HepG2 (cell line): ENCODE data around the gene GRK5. TPM values are rescaled to one million over a fixed set of nuclear protein-coding genes. Genes with fewer than 3 reads are reported as not detected.

Experiments used
- ARHGAP35 ChIP-seq: sonication (generic); formaldehyde crosslinking; IDR thresholded peaks from 2 replicates; pipeline ENCODE4 v1.9.0; 2022; ENCODE audit warnings: mild to moderate bottlenecking, inconsistent platforms, moderate library complexity, missing genetic modification reagents, borderline replicate concordance
- ATF1 ChIP-seq: IDR thresholded peaks from 2 replicates; pipeline ENCODE4 v1.6.1; 2016; ENCODE audit warnings: mild to moderate bottlenecking, control low read depth
- CBX5 ChIP-seq: sonication (generic); formaldehyde crosslinking; IDR thresholded peaks from 2 replicates; pipeline ENCODE4 v1.4.0; 2020; ENCODE audit warnings: missing genetic modification reagents, borderline replicate concordance
- GABPA ChIP-seq, 2 experiments: IDR thresholded peaks; 2 replicates each; pipeline ENCODE4 v1.6.1; 2011 to 2016; ENCODE audit warnings: low read depth in 2 of 2, low read length in 1 of 2, missing biosample characterization in 1 of 2, missing genetic modification characterization in 1 of 2
- GFI1 ChIP-seq: sonication (generic); formaldehyde crosslinking; IDR thresholded peaks from 2 replicates; pipeline ENCODE4 v1.5.0; 2020; ENCODE audit warnings: missing genetic modification reagents, mild to moderate bottlenecking, borderline replicate concordance
- HNRNPL ChIP-seq: fragments of 200-400 bp; formaldehyde crosslinking; IDR thresholded peaks from 2 replicates; pipeline ENCODE4 v1.6.1; 2017; ENCODE audit warnings: mild to moderate bottlenecking, low read depth, low read length
- KDM4B ChIP-seq: sonication (generic); formaldehyde crosslinking; IDR thresholded peaks from 2 replicates; pipeline ENCODE4 v1.4.0; 2020; ENCODE audit warnings: missing genetic modification reagents
- KLF15 ChIP-seq: sonication (generic); formaldehyde crosslinking; IDR thresholded peaks from 2 replicates; pipeline ENCODE4 v1.8.1; 2023; ENCODE audit warnings: borderline replicate concordance, mild to moderate bottlenecking, inconsistent platforms, missing genetic modification reagents, mixed read lengths
- NFE2 ChIP-seq: sonication (generic); formaldehyde crosslinking; IDR thresholded peaks from 2 replicates; pipeline ENCODE4 v1.4.0; 2020; ENCODE audit warnings: missing genetic modification reagents
- NFE2L2 ChIP-seq: fragments of 150-350 bp; IDR thresholded peaks from 2 replicates; pipeline ENCODE4 v1.6.1; 2014; ENCODE audit warnings: low read length
- PCBP1 ChIP-seq: fragments of 200-400 bp; formaldehyde crosslinking; IDR thresholded peaks from 2 replicates; pipeline ENCODE4 v1.6.1; 2017; ENCODE audit warnings: mild to moderate bottlenecking, low read depth, low read length, borderline replicate concordance
- SMAD1 ChIP-seq: sonication (generic); formaldehyde crosslinking; IDR thresholded peaks from 2 replicates; pipeline ENCODE4 v1.4.0; 2020; ENCODE audit warnings: missing genetic modification reagents, low read depth, mild to moderate bottlenecking, borderline replicate concordance
- SMC3 ChIP-seq: IDR thresholded peaks from 2 replicates; pipeline ENCODE4 v1.6.1; 2011; ENCODE audit warnings: low read length, improper control_type of control experiment
- SPEN ChIP-seq: sonication (generic); formaldehyde crosslinking; IDR thresholded peaks from 2 replicates; pipeline ENCODE4 v1.5.1; 2020; ENCODE audit warnings: low read depth, mild to moderate bottlenecking, missing genetic modification reagents
- ZBTB21 ChIP-seq: sonication (generic); formaldehyde crosslinking; IDR thresholded peaks from 2 replicates; pipeline ENCODE4 v1.4.0; 2020; ENCODE audit warnings: missing genetic modification reagents
- ZNF224 ChIP-seq: sonication (generic); formaldehyde crosslinking; IDR thresholded peaks from 2 replicates; pipeline ENCODE4 v1.5.0; 2020; ENCODE audit warnings: mild to moderate bottlenecking, missing genetic modification reagents
- ZNF24 ChIP-seq: fragments of 450-650 bp; IDR thresholded peaks from 2 replicates; pipeline ENCODE4 v1.6.1; 2017; ENCODE audit warnings: antibody characterized with exemption, mild to moderate bottlenecking
- ZNF354B ChIP-seq: sonication (generic); formaldehyde crosslinking; IDR thresholded peaks from 2 replicates; pipeline ENCODE4 v1.8.0; 2022; ENCODE audit warnings: mild to moderate bottlenecking, missing genetic modification reagents
- ZSCAN29 ChIP-seq: sonication (generic); formaldehyde crosslinking; conservative IDR thresholded peaks from 2 replicates; pipeline ENCODE4 v1.4.0; 2020; ENCODE audit warnings: mild to moderate bottlenecking, missing genetic modification reagents
- polyA plus RNA-seq, 8 experiments: library from polyadenylated mRNA; depleted of rRNA in 3 of 8; stranded (reverse) in 7 of 8; unstranded in 1 of 8; fragments of >200 nt; fragmentation: Illumina TruSeq in 4 of 8; extraction: Trizol in 4 of 8; gene quantifications; 2 replicates each; pipeline versions ENCODE4 v1.2.1 to v1.2.3, GENCODE V29; 2011 to 2016; ENCODE audit warnings: low read depth in 4 of 8, missing spikeins in 1 of 8, mixed read lengths in 1 of 8; ENCODE audit not compliant: insufficient read depth in 1 of 8
- total RNA-seq, 5 experiments: library from RNA; depleted of rRNA; stranded (reverse); fragments of >200 nt; fragmentation: Illumina TruSeq; extraction: Trizol; gene quantifications; 2 replicates each; pipeline ENCODE4 v1.2.3, GENCODE V29; 2016; ENCODE audit warnings: low read depth in 1 of 5
- TF ChIP-seq, protein P1 (sequence below): sonication (generic); formaldehyde crosslinking; conservative IDR thresholded peaks from 2 replicates; pipeline ENCODE4 v1.8.0; 2022; ENCODE audit warnings: mild to moderate bottlenecking, moderate library complexity, missing genetic modification reagents
- TF ChIP-seq, protein P2 (sequence below): sonication (generic); formaldehyde crosslinking; IDR thresholded peaks from 2 replicates; pipeline ENCODE4 v1.4.0; 2020; ENCODE audit warnings: missing genetic modification reagents, low read depth, mild to moderate bottlenecking, borderline replicate concordance
- TF ChIP-seq, protein P3 (sequence below): sonication (generic); formaldehyde crosslinking; conservative IDR thresholded peaks from 2 replicates; pipeline ENCODE4 v1.8.1; 2023; ENCODE audit warnings: missing genetic modification reagents
- TF ChIP-seq, protein P4 (sequence below): sonication (generic); formaldehyde crosslinking; conservative IDR thresholded peaks from 2 replicates; pipeline ENCODE4 v1.4.0; 2020; ENCODE audit warnings: missing genetic modification reagents

The GRK5 gene
- total and polyA plus RNA-seq, 2 of the 13 experiments (the other 11 are each of a cell fraction or from before 2014, with no cell fraction given): 10.4 to 12.6 TPM

DNA sequence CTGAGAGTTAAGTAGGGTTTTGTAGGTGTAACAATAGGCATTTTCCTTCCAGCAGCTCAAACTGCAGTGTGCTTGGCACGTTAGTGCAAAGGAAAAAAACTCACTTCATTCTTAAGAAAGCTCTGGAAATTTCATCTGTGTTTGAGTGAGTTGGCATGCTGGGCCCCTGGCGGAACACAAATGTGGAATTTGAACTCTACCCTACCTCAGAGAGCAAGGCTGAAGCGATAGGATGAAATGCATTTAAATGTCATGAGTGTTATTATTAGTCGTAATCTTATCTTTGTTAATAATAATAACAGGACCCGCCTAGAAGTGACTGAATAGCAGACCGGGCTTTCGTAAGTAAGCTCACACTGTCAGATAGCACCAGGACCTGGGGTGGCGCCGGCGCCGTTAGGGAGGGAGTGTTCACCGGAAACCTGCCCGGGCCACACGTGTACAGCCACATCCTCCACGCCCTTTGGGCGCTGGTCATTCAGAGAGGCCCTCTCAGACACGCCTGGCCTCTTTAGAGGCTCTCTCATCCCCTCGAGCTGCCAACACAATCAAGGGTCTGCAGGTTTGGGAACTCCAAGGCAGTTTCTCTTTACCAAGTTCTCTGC, 63.5 kb downstream of the GRK5 start (continued):
- TF ChIP-seq ZNF224 (CRISPR knock-in tag): peak; percentile 55; the same call in 1 of the 2 replicates
- no peak for TF ChIP-seq PCBP1
- no peak for TF ChIP-seq SMC3
- TF ChIP-seq CBX5: no peak
- TF ChIP-seq NFE2L2: no peak
- TF ChIP-seq GABPA (IDR thresholded peaks at IDR 0.05; ENCODE audit: low read depth, low read length): 0 out of 2 replicates have a peak, but pooled peaks have one; percentile 37
- peak; percentile 79 for TF ChIP-seq GABPA (CRISPR knock-in tag; IDR thresholded peaks at IDR 0.05; ENCODE audit: low read depth)
- peak; percentile 54 for TF ChIP-seq SPEN
- TF ChIP-seq KDM4B (CRISPR knock-in tag): no peak
- TF ChIP-seq, protein P1, sequence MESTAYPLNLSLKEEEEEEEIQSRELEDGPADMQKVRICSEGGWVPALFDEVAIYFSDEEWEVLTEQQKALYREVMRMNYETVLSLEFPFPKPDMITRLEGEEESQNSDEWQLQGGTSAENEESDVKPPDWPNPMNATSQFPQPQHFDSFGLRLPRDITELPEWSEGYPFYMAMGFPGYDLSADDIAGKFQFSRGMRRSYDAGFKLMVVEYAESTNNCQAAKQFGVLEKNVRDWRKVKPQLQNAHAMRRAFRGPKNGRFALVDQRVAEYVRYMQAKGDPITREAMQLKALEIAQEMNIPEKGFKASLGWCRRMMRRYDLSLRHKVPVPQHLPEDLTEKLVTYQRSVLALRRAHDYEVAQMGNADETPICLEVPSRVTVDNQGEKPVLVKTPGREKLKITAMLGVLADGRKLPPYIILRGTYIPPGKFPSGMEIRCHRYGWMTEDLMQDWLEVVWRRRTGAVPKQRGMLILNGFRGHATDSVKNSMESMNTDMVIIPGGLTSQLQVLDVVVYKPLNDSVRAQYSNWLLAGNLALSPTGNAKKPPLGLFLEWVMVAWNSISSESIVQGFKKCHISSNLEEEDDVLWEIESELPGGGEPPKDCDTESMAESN (CRISPR knock-in tag): no peak
- TF ChIP-seq, protein P2, sequence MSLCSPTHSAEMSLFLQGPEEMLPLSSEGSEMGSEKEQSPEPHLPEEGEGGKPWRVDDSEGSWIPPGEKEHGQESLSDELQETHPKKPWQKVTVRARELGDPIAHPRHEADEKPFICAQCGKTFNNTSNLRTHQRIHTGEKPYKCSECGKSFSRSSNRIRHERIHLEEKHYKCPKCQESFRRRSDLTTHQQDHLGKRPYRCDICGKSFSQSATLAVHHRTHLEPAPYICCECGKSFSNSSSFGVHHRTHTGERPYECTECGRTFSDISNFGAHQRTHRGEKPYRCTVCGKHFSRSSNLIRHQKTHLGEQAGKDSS (CRISPR knock-in tag): peak; percentile 15; the same call in 1 of the 2 replicates
- TF ChIP-seq SMAD1: no peak
- TF ChIP-seq, protein P3, sequence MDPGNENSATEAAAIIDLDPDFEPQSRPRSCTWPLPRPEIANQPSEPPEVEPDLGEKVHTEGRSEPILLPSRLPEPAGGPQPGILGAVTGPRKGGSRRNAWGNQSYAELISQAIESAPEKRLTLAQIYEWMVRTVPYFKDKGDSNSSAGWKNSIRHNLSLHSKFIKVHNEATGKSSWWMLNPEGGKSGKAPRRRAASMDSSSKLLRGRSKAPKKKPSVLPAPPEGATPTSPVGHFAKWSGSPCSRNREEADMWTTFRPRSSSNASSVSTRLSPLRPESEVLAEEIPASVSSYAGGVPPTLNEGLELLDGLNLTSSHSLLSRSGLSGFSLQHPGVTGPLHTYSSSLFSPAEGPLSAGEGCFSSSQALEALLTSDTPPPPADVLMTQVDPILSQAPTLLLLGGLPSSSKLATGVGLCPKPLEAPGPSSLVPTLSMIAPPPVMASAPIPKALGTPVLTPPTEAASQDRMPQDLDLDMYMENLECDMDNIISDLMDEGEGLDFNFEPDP (CRISPR knock-in tag): no peak
- no peak; the same call in 1 of the 2 replicates for TF ChIP-seq GFI1
- no peak for TF ChIP-seq ZNF354B (CRISPR knock-in tag)
- no peak for TF ChIP-seq ARHGAP35 (CRISPR knock-in tag)
- TF ChIP-seq ZSCAN29: no peak
- TF ChIP-seq KLF15: no peak
- TF ChIP-seq ZBTB21 (CRISPR knock-in tag): peak; percentile 21; the same call in 1 of the 2 replicates
- no peak for TF ChIP-seq HNRNPL
- no peak for TF ChIP-seq ATF1 (CRISPR knock-in tag)
- TF ChIP-seq ZNF24: no peak
- no peak for TF ChIP-seq NFE2 (CRISPR knock-in tag)
- TF ChIP-seq, protein P4, sequence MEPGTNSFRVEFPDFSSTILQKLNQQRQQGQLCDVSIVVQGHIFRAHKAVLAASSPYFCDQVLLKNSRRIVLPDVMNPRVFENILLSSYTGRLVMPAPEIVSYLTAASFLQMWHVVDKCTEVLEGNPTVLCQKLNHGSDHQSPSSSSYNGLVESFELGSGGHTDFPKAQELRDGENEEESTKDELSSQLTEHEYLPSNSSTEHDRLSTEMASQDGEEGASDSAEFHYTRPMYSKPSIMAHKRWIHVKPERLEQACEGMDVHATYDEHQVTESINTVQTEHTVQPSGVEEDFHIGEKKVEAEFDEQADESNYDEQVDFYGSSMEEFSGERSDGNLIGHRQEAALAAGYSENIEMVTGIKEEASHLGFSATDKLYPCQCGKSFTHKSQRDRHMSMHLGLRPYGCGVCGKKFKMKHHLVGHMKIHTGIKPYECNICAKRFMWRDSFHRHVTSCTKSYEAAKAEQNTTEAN: peak; percentile 62
